Liver (tissue), 9 donors: ENCODE results near the gene LOXHD1. TPM values are rescaled to one million over a fixed set of nuclear protein-coding genes. Genes with fewer than 3 reads are reported as not detected.

Experiments used
- DNase-seq: peaks from one replicate; pipeline ENCODE4 v3.0.0-alpha.2; 2017; ENCODE audit warnings: low spot score
- H3K27ac ChIP-seq, 2 donors: one replicate each; pipeline ENCODE4 v1.7.0; 2013; ENCODE audit warnings: inconsistent platforms in 2 of 2, low read length in 2 of 2, control low read depth in 1 of 2, low read depth in 1 of 2, mild to moderate bottlenecking in 1 of 2
- H3K27me3 ChIP-seq, 4 donors: one replicate each; pipeline versions ENCODE4 v1.6.1 to v1.7.0; 2013; ENCODE audit warnings: low read length in 3 of 4, inconsistent platforms in 1 of 4, mild to moderate bottlenecking in 1 of 4, moderate library complexity in 1 of 4; ENCODE audit not compliant: control insufficient read depth in 4 of 4, insufficient read depth in 4 of 4
- H3K36me3 ChIP-seq, 4 donors: one replicate each; pipeline versions ENCODE4 v1.6.1 to v1.7.0; 2013; ENCODE audit warnings: low read length in 3 of 4, mild to moderate bottlenecking in 3 of 4, low read depth in 1 of 4, moderate library complexity in 1 of 4; ENCODE audit not compliant: control insufficient read depth in 4 of 4, insufficient read depth in 3 of 4
- H3K4me1 ChIP-seq, 4 donors: one replicate each; pipeline versions ENCODE4 v1.6.1 to v1.7.0; 2013; ENCODE audit warnings: low read length in 3 of 4, mild to moderate bottlenecking in 3 of 4, moderate library complexity in 1 of 4; ENCODE audit not compliant: control insufficient read depth in 4 of 4, insufficient read depth in 4 of 4
- H3K4me3 ChIP-seq, 3 donors: one replicate each; pipeline versions ENCODE4 v1.6.1 to v1.7.0; 2013; ENCODE audit warnings: low read length in 3 of 3, control low read depth in 1 of 3, low read depth in 1 of 3, mild to moderate bottlenecking in 1 of 3
- H3K9ac ChIP-seq, 2 donors: one replicate each; pipeline ENCODE4 v1.7.0; 2013; ENCODE audit warnings: low read length in 2 of 2, mild to moderate bottlenecking in 2 of 2, moderate library complexity in 2 of 2, control low read depth in 1 of 2, low read depth in 1 of 2
- H3K9me3 ChIP-seq, 4 donors: one replicate each; pipeline versions ENCODE4 v1.6.1 to v1.7.0; 2013; ENCODE audit warnings: low read length in 3 of 4; ENCODE audit not compliant: control insufficient read depth in 4 of 4
- EGR1 ChIP-seq, 2 donors: IDR thresholded peaks; 2 replicates each; pipeline ENCODE4 v1.6.1; 2016 to 2018; ENCODE audit warnings: antibody characterized with exemption in 2 of 2, low read depth in 2 of 2
- FOXA2 ChIP-seq: IDR thresholded peaks from 2 replicates; pipeline ENCODE4 v1.6.1; 2016; ENCODE audit warnings: antibody characterized with exemption
- HNF4G ChIP-seq: IDR thresholded peaks from 2 replicates; pipeline ENCODE4 v1.6.1; 2016; ENCODE audit warnings: antibody characterized with exemption
- JUND ChIP-seq, 2 donors: IDR thresholded peaks; 2 replicates each; pipeline ENCODE4 v1.6.1; 2016; ENCODE audit warnings: antibody characterized with exemption in 2 of 2
- NR2F2 ChIP-seq: IDR thresholded peaks from 2 replicates; pipeline ENCODE4 v1.6.1; 2016; ENCODE audit warnings: antibody characterized with exemption
- RAD21 ChIP-seq, 2 donors: IDR thresholded peaks; 2 replicates each; pipeline ENCODE4 v1.6.1; 2016; ENCODE audit warnings: antibody characterized with exemption in 2 of 2, mild to moderate bottlenecking in 2 of 2
- RXRA ChIP-seq, 2 donors: IDR thresholded peaks; 2 replicates each; pipeline ENCODE4 v1.6.1; 2017 to 2018; ENCODE audit warnings: antibody characterized with exemption in 2 of 2, mild to moderate bottlenecking in 1 of 2
- YY1 ChIP-seq: IDR thresholded peaks from 2 replicates; pipeline ENCODE4 v1.6.1; 2016; ENCODE audit warnings: antibody characterized with exemption, mild to moderate bottlenecking
- WGBS: extraction: QIAGEN DNeasy Blood & Tissue Kit; methylation state at CpG from one replicate; pipeline ENCODE4 v1.1.7; 2013; 5-methylcytosine and 5-hydroxymethylcytosine counted together
- polyA plus RNA-seq, 2 donors: library from polyadenylated mRNA; stranded (reverse) in 1 of 2; unstranded in 1 of 2; fragments of 200-250 nt in 1 of 2; fragments of >200 nt in 1 of 2; fragmentation: Nextera tagmentation in 1 of 2; extraction: Ambion mirVana in 1 of 2; gene quantifications; one replicate each; pipeline versions ENCODE4 v1.2.1 to v1.2.3, GENCODE V29; 2013 to 2015
- total RNA-seq, 2 donors: library from RNA; depleted of rRNA; stranded (reverse); fragments of >200 nt; gene quantifications; one replicate each; pipeline ENCODE4 v1.2.3, GENCODE V29; 2014
- TF ChIP-seq, protein P1 (sequence below): IDR thresholded peaks from 2 replicates; pipeline ENCODE4 v1.6.1; 2016; ENCODE audit warnings: antibody characterized with exemption, mild to moderate bottlenecking
- TF ChIP-seq, protein P2 (sequence below): IDR thresholded peaks from 2 replicates; pipeline ENCODE4 v1.6.1; 2016; ENCODE audit warnings: antibody characterized with exemption
- TF ChIP-seq, protein P3 (sequence below): IDR thresholded peaks from 2 replicates; pipeline ENCODE4 v1.6.1; 2016; ENCODE audit warnings: antibody characterized with exemption
- donor health status: healthy.
- donor health status: healthy.
- donor health status: healthy.
- donor health status: healthy.
- donor health status: healthy.

The LOXHD1 gene
- total and polyA plus RNA-seq, 4 donors, result 0.09 to 0.25 TPM; not detected in 2

DNA sequence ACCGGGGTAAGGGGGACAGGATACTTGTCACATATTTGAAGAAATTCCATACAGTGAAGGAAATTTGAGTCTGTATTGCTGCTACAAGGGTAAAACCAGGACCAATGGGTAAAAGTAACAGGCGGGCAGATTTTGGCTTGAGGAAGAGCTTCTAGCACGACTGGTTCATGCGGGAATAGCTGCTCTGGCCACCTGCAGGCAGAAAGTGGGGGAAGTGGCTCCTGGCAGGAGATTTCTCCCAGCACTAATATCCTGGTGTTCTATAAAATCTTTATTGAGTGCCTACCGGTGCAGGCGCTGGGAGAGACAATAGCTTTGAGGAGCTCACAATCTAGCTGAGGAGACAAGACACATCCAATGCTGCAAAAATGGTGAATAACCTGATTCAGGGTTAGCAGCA is 198.5 kb downstream of the LOXHD1 start:
- DNase-seq, result no peak
- H3K9ac ChIP-seq, result no peak overlapping the region
- TF ChIP-seq, protein P1, sequence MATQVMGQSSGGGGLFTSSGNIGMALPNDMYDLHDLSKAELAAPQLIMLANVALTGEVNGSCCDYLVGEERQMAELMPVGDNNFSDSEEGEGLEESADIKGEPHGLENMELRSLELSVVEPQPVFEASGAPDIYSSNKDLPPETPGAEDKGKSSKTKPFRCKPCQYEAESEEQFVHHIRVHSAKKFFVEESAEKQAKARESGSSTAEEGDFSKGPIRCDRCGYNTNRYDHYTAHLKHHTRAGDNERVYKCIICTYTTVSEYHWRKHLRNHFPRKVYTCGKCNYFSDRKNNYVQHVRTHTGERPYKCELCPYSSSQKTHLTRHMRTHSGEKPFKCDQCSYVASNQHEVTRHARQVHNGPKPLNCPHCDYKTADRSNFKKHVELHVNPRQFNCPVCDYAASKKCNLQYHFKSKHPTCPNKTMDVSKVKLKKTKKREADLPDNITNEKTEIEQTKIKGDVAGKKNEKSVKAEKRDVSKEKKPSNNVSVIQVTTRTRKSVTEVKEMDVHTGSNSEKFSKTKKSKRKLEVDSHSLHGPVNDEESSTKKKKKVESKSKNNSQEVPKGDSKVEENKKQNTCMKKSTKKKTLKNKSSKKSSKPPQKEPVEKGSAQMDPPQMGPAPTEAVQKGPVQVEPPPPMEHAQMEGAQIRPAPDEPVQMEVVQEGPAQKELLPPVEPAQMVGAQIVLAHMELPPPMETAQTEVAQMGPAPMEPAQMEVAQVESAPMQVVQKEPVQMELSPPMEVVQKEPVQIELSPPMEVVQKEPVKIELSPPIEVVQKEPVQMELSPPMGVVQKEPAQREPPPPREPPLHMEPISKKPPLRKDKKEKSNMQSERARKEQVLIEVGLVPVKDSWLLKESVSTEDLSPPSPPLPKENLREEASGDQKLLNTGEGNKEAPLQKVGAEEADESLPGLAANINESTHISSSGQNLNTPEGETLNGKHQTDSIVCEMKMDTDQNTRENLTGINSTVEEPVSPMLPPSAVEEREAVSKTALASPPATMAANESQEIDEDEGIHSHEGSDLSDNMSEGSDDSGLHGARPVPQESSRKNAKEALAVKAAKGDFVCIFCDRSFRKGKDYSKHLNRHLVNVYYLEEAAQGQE, result no peak
- TF ChIP-seq FOXA2 (no peak), RXRA (IDR thresholded peaks at IDR 0.05) (no peak), JUND (IDR thresholded peaks at IDR 0.05) (no peak)
- TF ChIP-seq, protein P2, sequence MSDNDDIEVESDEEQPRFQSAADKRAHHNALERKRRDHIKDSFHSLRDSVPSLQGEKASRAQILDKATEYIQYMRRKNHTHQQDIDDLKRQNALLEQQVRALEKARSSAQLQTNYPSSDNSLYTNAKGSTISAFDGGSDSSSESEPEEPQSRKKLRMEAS, result no peak
- no peak overlapping the region for H3K4me3 ChIP-seq
- no peak overlapping the region for H3K27ac ChIP-seq
- H3K27me3 ChIP-seq, result no peaks in the 10 kb centered on the region
- peaks cover 0 to 12% (median 5%) of the 10 kb centered on the region in 4 donors for H3K36me3 ChIP-seq
- no peaks in the 10 kb centered on the region for H3K9me3 ChIP-seq
- H3K4me1 ChIP-seq, result peaks cover 0 to 6% (median 0%) of the 10 kb centered on the region in 4 donors
- 81% methylated on average over 6 of the region's 6 CpGs for WGBS

DNA sequence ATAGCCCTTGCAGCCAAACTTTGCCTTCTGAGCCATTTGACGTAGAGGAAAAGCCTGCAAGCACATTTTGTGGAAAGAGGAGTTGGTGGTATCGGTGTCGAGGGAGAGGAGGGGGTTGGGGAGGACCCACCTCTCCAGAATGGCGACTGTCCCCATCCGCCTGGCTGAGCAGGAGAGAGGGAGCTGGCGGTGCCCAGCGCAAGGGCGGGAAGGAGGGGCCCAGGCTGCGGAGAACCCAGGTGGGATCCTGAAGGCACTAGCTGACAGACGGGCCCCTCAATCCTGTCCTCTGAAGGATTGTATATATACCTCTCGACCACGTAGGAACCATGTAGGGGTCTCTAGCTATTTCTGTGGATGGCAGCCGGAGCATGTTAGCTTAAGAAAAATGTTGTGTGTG is 200.3 kb downstream of the LOXHD1 start:
- no peak for DNase-seq
- 97% methylated on average over 13 of the region's 13 CpGs for WGBS
- Histone ChIP-seq H3K27me3 (no peaks in the 10 kb centered on the region), H3K9me3 (no peaks in the 10 kb centered on the region), H3K4me1 (no peaks in the 10 kb centered on the region), H3K9ac (no peak overlapping the region), H3K27ac (no peak overlapping the region), H3K4me3 (no peak overlapping the region), H3K36me3 (peaks cover 0 to 12% (median 5%) of the 10 kb centered on the region in 4 donors)
- no peak for TF ChIP-seq NR2F2
- TF ChIP-seq FOXA2, result no peak
- TF ChIP-seq RXRA (IDR thresholded peaks at IDR 0.05), result no peak
- TF ChIP-seq, protein P1, result no peak
- TF ChIP-seq RAD21 (IDR thresholded peaks at IDR 0.05), result no peak
- TF ChIP-seq YY1, result no peak
- TF ChIP-seq, protein P3, sequence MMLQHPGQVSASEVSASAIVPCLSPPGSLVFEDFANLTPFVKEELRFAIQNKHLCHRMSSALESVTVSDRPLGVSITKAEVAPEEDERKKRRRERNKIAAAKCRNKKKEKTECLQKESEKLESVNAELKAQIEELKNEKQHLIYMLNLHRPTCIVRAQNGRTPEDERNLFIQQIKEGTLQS, result no peak
- TF ChIP-seq HNF4G, result no peak
- TF ChIP-seq EGR1 (IDR thresholded peaks at IDR 0.05; ENCODE audit: low read depth in 2 of 2), result no peak
